Posterior cingulate gyrus (tissue), 11 donors: ENCODE measurements around the gene ATP2A3.

Experiments
- DNase-seq, 10 donors: peaks; one replicate each; pipeline versions ENCODE4 v3.0.0 to v3.0.0-alpha.2; 2020 to 2021; ENCODE audit warnings: mixed read lengths in 3 of 10
- intact Hi-C: fragments of 100-400 bp; cut with DNase I; formaldehyde crosslinking; loops from one replicate; pipeline ENCODE4 v1.15.1; 2023

Gene ATP2A3

GRCh38 chr17:3940965-3941698 is 23.1 kb downstream of the ATP2A3 start:
- DNase-seq: no peak
- intact Hi-C loops: no loop called here

- no peak for DNase-seq
- intact Hi-C loops: no loop called here
Observed at GRCh38 chr17:3937359-3937758, 26.9 kb downstream of the ATP2A3 start.

DNA sequence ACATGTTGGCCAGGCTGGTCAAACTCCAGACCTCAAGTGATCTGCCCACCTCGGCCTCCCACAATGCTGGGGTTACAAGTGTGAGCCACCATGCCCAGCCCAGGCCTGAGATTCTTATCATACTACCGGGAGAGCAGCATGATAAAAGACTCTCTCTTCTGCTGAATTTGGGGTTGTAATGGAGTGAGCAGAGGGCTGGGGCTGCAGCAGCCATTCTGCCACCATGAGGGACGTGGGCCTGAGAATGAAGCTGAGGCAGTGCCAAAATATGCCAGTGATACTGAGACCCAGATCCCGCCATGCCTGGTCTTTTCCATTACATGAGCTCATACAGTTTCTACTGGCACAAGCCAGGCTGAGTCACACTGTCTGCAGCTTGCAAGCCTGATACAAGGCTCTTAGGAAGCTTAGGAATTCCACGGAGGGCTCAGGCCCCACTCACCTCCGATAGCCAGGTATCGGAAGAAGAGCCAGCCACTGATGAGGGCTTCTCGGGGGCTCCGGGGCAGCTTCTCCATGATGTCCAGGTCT is 28.3 kb downstream of the ATP2A3 start:
- no peak for DNase-seq
- intact Hi-C loops: no loop called here

DNA sequence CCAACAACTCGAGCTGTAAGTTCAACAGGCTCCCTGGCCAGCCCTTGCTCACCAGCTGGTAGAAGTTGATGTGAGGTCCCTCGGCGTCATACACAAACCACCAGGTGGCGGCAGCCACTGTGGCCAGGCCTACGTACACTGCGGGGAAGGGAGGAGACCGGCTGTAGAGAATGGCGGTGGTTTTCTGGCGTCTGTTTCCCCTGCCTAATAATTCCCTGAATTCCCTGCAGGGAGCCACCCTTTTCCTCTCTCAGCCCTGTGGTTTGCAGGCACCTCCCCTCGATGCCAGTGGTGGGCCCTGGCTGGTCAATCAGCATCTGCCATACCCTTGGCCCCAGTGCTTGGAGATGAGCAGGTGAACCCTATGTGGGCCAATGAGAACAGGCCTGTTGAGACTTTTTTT is 29.1 kb downstream of the ATP2A3 start:
- DNase-seq: peak in 2 of 10 donors; percentile 17 to 33
- intact Hi-C loops: no loop called here

DNA sequence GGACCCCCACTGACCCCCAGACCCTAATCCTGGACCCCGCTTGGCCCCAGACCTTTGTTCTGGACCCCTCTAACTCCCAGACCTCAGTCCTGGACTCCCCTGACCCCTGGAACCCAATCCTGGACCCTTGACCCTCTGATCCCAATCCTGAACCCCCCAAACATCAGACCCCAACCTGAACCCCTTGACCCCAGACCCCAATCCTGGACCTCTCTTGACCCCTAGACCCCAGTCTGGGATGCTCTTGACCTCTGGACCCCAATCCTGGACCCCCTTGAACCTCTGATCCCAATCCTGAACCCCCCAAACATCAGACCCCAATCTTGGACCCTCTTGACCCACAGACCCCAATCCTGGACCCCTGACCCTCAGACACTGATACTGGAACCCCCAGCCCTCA is 34.5 kb downstream of the ATP2A3 start:
- no peak for DNase-seq
- intact Hi-C loops: no loop called here

DNA sequence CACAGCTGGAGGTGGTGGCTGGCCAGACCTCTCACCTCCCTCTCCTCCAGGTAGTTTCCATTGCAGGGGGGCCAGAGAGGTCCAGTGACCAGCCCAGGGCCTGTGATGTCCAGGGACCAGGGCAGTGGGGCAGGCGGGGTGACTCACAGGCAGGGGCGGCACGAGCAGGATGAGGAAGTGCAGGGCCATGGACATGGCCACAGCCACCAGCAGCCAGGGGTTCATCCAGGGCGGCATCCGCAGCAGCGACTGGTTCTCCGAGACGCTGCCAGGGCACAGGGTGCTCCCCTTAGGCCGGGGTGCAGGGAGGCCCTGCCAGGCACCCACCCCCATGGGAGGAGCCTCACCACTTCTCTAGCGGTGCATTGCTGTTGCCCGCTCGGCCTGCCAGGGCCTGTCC is 35.1 kb downstream of the ATP2A3 start:
- no peak for DNase-seq
- intact Hi-C loops: no loop called here

GRCh38 chr17:3928406-3928805 is 35.8 kb downstream of the ATP2A3 start:
- DNase-seq: no peak

DNA sequence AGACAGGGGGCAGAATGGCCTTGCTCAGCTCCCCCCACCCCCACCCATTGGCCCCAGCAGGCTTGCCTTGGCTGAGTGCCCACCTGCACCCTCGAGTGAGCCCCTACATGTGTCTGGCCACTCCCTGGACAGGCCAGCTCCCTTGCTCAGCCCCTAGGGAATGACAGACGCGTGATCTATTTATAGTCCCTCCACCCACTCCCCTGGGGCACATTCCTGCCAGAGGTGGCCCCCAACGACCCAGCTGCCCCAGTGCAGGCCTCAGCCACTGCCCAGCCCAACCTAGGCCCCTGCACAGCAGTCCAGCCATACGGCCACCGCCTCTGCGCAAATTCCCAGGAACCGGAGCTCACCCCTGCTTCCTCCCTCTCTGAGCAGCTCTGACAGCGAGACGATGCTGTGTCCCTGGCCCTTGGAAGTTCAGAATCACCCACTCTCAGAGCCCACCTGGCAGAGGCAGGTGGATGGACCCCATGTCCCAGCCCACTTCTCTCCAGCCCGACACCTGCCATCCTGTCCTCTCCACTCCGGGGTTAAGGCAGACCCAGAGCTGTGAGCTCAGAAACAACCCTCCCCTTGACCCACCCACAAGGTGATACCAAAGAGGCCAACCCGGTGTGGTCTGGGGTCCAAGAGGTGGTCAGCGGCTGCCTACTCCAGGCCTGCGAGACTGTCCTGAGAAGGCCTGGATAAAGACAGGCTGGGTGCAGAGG is 36.5 kb downstream of the ATP2A3 start:
- DNase-seq: no peak
- intact Hi-C loops: no loop called here

More at GRCh38 chr17:3928406-3928805, 35.8 kb downstream of the ATP2A3 start:
- intact Hi-C loops: no loop called here

DNA sequence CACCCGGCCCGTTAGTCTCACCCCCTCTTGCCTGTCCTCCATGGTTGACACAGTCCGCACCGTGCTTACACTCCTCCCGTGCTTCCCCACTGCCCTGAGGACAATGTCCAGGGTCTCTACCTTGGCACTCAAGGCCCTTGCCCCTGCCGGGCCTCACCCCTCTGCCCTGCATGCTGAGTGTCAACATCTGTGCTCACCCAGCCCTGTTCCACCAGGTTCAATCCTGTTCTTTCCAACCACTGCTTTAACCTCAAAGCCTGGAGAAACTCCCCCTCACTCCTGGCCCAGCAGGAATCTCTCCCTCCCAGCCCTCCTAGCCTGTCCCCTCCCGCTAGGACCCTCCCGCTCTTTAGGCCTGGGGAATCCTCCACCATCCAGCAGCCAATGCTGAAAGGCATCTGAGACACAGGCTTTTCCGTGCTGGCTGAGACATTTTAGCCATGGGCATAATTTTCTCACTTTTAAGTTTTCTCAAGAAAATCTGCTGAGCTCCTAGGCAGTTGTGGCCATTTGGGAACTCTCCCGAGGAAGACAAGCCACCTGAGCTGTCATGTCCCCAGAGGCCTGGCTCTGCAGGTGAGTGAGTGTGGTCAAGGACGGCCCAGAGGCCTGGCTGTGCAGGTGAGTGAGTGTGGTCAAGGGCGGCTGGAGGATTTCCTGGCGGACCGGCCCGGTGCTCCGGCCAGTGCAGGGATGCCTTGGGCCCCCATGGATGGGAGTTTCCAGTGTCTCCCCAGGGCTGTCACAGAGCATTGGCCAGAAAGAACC is 37.2 kb downstream of the ATP2A3 start:
- intact Hi-C loops: no loop called here
- DNase-seq: no peak

DNA sequence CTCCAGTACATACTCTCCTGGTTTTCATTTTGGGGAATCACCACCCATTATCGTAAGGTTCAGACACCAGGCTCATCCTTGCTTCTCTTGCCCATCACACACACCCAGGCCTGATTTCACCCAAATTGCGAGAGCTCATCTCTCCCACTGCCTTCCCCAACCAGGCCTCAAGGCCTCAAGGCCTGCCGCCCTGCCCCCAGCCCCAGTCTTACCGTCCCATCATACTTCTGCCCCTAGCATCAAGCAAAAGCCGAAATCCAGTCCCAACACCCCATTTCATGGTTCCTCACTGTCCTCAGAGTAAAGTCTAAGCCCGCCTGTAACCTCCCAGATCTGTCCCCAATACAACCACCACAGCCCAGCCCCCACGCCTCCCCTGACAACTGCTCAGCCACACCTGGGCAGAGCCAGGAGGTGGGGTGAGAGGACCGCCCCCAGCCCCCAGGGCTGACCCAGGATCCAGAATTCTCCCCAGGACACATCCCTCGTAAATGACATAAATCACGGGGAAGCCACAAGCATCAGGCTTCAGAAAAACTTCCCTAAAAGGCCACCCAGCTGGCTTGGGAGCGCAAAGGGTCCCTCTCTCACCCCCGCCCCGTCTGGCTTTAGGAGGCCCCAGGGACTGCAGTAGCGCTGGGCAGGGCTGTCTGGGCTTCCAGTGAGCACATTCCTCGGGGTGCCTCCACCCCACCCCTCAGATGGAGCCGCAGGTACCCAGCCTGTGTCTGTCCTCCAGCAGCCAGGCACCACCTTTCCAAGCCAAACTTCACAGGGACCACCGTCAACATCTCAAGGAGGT is 38.4 kb downstream of the ATP2A3 start:
- intact Hi-C loops: no loop called here

DNA sequence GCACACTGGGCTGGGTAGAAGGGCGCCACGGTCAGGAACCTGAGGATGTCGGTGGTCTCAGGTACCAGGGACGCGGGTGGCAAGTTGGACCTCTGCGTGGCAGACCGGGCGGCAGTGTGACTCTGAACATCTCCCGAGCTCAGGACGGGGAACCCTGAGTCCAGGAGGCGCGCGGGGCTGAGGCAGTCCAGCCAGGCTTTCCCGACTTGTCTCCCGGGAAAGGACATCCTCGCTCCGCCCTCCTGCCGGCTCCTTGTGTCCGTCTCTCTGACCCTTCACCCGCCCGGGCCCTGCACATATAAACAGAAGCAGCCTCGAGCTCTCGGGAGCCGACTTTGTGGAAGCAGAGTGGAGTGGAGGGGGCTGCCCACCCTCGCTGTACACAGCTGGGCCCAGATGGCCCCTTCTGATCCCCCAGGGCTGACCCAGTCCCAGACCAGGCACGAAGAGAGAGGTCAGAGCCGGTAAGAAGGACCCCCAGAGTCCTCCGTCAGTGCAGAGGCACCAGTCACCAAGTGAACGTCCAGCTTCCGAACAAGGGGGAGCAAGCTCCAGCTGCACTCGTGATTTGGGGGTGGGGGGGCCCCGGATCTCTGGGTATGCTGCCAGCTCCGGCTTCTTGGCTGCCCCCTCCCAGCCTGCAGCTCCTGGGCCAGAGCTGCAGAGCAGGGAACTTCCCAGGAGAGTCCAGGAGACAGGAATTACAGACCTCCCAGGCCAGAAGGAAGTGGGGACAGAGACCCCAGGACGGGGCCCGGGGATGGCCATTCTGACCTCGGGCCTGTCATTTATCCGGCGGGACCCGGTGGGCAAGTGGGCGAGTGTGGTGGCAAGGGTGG is 39.5 kb downstream of the ATP2A3 start:
- no peak for DNase-seq
- intact Hi-C loops: no loop called here

More for the DNA sequence above, 38.4 kb downstream of the ATP2A3 start:
- no peak for DNase-seq

DNA sequence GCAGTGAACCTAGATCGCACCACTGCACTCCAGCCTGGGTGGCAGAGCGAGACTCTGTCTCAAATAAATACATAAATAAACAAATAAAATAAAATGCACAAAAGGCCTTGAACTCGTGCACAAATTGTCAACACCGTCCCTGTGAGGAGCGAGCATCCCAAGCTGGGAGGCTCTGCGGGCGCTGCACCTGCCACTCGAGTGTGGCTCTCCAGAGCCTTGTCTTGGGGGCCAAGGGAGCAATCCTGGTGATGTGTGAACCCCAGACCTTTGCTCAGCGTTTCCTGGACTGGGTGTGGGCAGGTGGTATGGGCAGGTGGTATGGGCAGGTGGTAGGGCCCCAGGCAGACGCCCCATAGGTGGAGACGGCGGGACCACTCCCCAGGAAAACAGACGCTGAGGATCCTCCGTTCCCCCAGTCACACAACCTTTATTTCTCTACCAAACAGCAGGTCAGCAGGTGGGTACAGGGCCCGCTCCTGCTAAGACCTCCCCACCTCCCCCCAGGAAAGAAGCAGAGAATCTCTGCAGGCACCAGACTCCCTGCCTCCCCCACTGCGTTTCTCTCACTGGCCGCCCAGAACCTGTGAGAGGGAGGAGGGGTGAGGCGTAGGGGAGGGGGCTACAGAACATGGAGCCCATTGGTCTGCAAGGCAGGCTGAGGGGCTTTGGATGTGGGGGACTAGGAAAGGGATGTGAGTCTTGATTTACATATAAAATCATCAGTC is 40.6 kb downstream of the ATP2A3 start:
- no peak for DNase-seq

GRCh38 chr17:3922765-3923164 is 41.5 kb downstream of the ATP2A3 start:
- intact Hi-C loops: no loop called here
- no peak for DNase-seq

More for the DNA sequence above, 40.6 kb downstream of the ATP2A3 start:
- intact Hi-C loops: no loop called here

GRCh38 chr17:3921502-3922319 is 42.5 kb downstream of the ATP2A3 start:
- DNase-seq: no peak
- intact Hi-C loops: no loop called here

DNA sequence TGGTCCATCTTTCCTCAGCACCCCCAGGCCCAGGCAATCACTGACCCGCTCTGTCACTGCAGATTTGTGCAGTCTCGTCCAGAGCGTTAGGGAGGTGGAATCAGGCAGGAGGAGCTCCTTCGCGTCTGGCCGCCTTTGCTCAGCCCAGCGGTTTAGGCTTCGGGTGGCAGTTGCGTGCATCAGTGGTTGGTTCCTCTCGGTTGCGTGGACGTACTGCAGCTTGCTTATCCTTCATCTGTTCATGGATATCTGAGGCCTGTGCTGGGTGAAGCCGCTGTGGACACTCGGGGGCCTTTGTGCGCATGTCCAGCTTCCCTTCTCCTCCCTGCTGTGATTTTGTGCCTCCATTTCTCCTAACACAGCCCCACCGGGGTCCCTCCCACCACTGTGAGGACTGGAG is 43.2 kb downstream of the ATP2A3 start:
- DNase-seq: no peak
- intact Hi-C loops: no loop called here

GRCh38 chr17:3919123-3919624 is 45.1 kb downstream of the ATP2A3 start:
- DNase-seq: no peak
- intact Hi-C loops: loop anchor here (5.0 kb wide), 1 partner anchor 88 kb away; no protein-coding TSS in a partner anchor

GRCh38 chr17:3918372-3919122 is 45.7 kb downstream of the ATP2A3 start:
- intact Hi-C loops: loop anchor here (5.0 kb wide), 1 partner anchor 89 kb away; no protein-coding TSS in a partner anchor
- DNase-seq: no peak
